ENCODE data around the gene PFKFB1. TPM values are rescaled to one million over a fixed set of nuclear protein-coding genes. Genes with fewer than 3 reads are reported as not detected.
A peak's percentile ranks its signal among the peaks of the same experiment; 100 is the strongest.
"Not testable (repeated sequence)": the region's sequence is repeated elsewhere in the genome, so short reads cannot be mapped to it uniquely, and the experiment has no call there.

PFKFB1 gene
- total RNA-seq, 1 experiment from 2014 or later: not detected

DNA sequence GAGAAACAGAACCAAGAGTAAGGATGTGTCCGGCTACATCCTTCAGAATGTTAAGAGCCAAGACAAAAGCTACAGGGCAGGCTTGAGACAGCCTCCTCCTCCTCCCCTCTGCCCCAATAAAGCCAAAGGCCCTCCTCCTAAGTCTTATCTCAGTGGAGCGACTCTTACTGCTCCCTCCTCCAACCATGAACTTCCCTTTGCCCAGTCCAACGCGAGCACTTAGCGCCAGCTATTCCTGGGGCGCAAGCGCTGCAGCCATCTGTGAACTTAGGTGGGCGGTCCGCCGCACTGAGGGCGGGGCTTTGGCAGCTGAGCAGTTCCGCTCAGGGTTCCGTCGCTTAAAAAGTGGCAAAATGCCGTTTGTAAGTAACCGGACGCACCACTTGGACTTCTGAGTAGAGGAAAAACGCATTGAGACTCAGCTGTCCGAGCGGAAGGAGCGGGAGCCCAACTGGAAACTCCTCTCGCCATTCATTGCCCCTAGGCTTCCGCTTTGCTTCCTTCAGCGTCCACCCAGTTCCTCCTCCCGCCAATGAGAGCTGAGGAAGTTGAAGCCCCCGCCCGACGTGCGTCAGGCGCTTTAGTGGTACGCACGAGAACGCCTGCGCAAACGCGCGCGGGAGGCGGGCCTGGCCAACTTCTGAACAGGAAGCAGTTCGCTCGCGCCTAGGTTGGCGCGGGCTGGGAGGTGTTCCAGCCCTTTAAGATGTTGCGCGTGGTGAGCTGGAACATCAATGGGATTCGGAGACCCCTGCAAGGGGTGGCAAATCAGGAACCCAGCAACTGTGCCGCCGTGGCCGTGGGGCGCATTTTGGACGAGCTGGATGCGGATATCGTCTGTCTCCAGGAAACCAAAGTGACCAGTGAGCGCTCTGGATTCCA lies 6.0 kb upstream of the PFKFB1 start, which contains the start of gene APEX2:
TSS of gene APEX2 (plus strand) at position 647 of the 882 bp plus-strand sequence. CDS start at position 707, 60 bp downstream.
- peak; percentile 91 for DNase-seq (ENCODE audit: low read depth, low spot score)
- in situ Hi-C loops (cut with HindIII; ENCODE audit: low pct_unique_long_range_greater_than_20kb, low sequenced_read_pairs): no loop called here

DNA sequence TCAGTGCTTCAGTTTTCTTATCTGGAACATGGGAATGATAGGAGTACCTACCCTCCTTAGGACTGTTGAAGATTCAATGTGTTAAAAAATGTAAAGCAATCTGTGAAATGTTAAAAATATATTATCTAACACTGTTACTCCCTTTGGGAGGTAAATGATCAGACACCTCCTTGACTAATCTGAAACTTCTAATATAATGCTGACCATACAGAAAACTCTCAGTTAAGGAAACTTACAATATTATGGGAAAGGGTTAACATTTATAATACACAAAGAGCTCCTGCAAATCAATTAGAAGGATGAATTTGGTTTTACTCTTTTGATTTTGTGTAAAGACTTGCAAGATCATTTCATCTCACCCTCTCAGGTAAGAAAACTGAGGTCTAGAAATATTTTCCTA lies 1.6 kb upstream of the PFKFB1 start:
- DNase-seq (ENCODE audit: low read depth, low spot score): no peak
- in situ Hi-C loops (cut with HindIII; ENCODE audit: low pct_unique_long_range_greater_than_20kb, low sequenced_read_pairs): no loop called here

DNA sequence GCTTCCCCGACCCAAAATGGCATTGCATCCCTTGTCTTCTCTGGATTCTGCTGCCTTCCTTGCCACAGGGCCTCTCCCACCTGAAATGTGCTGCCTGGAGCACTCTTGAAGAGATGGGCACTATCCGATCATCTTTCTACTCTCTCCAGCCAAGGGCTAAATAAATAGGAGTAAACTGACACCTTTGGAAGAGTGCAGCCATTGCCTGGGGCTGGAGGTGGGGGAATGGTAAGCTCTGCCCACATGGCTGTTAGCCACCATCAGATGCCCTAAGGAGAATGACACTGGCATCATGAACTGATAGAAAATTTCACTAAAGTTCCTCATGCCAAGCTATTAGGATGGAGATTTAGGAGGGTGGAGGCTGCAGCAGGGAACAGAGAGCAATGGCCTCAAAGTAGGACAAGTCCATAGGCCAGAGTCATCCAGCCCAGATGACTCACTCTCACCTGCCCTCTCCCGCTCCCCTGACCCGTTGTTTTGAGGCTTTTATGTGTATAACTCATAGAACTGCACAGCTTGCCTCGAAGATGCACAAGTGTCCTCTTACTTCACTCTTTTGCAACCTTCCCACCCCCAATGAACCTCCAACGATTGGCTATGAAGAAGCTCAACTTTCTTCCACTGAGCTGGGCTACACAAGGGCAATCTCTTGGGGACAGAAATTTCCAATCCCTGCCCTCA lies 822 bp upstream of the PFKFB1 start:
- DNase-seq (ENCODE audit: low read depth, low spot score): no peak
- in situ Hi-C loops (cut with HindIII; ENCODE audit: low pct_unique_long_range_greater_than_20kb, low sequenced_read_pairs): no loop called here

DNA sequence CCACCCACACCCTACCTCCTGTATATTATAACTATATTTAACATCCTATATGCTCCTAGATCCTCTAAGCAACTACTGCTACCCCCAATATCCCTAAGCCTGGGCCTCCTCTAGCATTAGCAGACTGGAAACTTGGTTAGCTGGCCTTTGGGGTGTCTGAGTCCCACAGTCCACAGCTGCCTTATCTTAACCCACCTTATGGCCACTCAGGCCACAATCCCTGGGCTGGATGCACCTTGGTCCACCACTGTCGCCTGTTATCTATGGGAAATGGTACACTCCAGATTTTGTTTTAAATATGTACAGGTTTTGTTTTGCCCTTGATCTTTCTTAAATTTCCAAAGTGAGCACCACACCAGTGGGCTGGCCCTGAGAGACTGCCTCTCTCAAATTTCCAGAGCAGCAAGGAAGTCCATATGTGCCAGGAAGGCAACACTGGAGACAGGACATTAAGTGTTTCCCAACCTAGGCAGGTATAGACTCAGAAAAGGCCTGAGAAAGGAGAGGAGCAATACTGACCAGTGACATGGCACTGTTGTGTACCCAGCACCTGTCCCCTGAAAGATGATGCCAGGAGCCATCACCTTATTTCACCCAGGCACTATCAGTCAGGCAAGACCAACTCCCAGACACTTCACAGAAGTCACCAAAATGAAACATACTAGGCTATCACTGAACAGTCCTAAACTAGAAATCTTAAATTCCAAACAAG lies 921 bp downstream of the PFKFB1 start:
- no peak for DNase-seq (ENCODE audit: low read depth, low spot score)
- in situ Hi-C loops (cut with HindIII; ENCODE audit: low pct_unique_long_range_greater_than_20kb, low sequenced_read_pairs): no loop called here

DNA sequence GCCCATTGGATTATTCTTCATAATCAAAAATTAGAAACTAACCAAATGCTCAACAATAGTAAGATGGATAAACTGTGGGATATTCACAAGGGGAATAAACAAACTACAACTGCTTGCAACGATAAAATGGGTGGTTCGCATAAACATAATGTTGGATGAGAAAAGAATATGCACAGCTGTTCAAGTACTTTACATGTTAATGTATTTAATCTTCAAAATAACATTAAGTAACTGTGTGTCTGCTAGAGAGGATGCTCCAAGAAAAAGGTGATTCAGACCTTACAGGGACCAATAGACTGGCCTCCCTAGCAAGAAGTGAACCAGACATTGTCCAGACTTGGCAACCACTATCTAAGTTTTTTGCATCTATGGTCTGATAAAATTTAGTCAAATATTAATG lies 2.3 kb downstream of the PFKFB1 start:
- in situ Hi-C loops (cut with HindIII; ENCODE audit: low pct_unique_long_range_greater_than_20kb, low sequenced_read_pairs): no loop called here
- no peak for DNase-seq (ENCODE audit: low read depth, low spot score)

DNA sequence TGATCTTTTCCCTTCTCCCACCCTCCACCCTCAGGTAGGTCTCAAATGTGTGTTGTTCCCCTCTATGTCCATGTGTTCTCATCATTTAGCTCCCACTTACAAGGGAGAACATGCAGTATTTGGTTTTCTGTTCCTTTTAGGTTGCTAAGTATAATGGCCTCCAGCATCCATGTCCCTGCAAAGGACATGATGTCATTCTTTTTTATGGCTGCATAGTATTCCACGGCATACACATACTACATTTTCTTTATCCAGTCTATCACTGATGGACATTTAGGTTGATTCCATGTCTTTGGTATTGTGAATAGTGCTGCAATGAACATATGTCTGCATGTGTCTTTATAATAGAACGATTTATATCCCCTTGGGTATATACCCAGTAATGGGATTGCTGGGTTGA lies 10.7 kb downstream of the PFKFB1 start:
- DNase-seq (ENCODE audit: low read depth, low spot score); in situ Hi-C loops (cut with HindIII; ENCODE audit: low pct_unique_long_range_greater_than_20kb, low sequenced_read_pairs): not testable (repeated sequence)

DNA sequence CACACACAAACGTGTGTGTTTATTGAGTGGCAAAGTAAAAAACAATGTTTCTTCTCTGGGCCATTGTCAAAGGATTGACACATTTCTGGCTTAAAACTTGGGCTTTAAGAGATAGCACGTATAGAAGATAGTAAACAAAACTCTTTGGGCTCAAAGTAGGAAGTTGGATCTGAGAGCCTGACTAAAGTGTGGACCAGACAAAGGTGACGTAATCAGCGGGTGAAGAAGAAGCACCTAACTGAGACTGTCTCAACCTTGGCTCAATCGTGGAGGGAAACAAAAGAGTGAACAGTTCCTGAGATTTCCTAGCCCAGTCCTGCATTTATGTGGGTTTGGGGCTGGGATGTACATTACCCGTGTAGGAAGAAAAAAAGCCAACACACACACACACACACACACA lies 13.7 kb downstream of the PFKFB1 start:
- in situ Hi-C loops (cut with HindIII; ENCODE audit: low pct_unique_long_range_greater_than_20kb, low sequenced_read_pairs): no loop called here
- DNase-seq (ENCODE audit: low read depth, low spot score): no peak

DNA sequence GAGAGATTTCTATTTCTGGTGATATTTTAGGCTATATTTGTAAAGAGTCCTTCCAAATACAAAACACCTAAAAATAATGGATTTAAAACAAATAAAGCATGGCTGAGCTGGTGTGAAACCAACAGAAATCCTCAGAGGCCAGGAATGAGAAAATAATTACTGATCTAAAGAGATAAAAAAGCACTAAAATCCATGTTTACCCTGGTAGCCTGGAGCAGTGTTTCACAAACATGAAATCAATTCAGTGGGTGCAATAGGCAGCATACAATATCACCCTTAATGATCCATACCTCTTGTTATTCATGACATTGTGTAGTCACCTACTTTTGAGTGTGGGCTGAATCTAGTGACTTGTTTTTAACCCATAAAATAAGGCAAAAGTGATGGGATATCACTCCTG lies 14.6 kb downstream of the PFKFB1 start:
- DNase-seq (ENCODE audit: low read depth, low spot score): no peak
- in situ Hi-C loops (cut with HindIII; ENCODE audit: low pct_unique_long_range_greater_than_20kb, low sequenced_read_pairs): no loop called here

DNA sequence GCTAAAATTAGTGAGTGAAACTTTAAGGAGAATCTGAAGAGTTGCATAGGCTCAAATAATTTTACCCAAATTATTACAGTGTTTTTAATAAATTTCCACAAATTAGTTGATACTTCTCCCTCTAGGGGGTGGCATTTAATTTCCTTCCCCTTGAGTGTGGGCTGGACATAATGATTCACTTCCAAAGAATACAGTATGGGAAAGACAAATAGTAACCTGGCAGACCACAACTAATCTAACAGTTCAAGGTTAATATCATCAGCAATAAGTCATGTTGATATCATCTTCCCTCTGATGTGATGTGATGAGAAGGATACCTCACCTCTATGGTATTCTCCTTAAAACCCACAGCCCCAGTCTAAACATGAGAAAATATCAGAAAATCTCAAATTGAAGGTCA lies 15.5 kb downstream of the PFKFB1 start:
- in situ Hi-C loops (cut with HindIII; ENCODE audit: low pct_unique_long_range_greater_than_20kb, low sequenced_read_pairs): no loop called here
- DNase-seq (ENCODE audit: low read depth, low spot score): no peak

DNA sequence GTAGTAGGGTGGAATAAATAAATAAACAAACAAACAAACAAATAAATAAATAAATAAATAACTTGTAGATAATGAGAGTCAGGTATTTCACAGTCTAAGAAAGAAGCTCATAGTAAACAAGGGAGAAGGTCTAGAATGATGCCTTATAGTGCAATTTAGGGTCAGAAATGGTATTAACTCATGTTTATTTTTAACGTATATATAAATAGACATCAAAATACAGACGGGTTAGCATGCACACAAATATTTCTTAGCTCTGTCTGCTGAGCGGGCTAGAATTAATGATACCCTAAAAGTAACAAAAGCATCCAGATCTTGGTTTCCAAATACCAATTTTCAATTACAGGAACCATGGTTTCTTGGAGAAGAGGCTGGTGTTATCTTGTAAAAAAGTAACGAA lies 16.6 kb downstream of the PFKFB1 start:
- DNase-seq (ENCODE audit: low read depth, low spot score): no peak
- in situ Hi-C loops (cut with HindIII; ENCODE audit: low pct_unique_long_range_greater_than_20kb, low sequenced_read_pairs): no loop called here

DNA sequence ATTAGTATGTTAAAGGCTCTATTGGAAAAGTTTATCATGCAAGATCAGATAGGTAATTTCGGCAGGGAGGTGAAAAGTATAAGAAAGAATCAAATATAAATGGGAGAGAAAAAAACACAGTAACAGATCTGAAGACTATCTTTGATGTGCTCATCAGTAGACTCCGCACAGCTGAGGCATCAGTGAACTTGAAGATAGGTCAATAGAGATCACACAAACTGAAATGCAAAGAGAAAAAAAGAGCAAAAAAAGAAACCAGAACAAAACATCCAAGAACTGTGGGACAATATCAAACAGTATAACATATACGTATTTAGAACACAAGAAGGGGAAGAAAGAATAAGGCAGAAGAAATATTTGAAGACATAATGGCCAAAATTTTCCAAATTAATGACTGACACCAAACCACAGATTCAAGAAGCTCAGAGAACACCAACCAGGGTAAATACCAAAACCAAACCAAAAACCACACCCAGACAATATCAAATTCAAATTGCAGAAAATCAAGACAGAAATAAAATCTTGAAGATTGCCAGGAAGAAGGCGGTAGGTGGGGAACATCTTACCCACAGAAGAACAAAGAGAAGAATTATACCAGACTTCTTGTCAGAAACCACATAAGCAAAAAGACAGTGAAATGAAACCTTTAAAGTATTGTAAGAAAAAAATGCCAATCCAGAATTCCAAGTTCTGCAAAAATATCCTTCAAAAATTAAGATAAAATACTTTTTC lies 29.1 kb downstream of the PFKFB1 start:
- no peak for DNase-seq (ENCODE audit: low read depth, low spot score)
- in situ Hi-C loops (cut with HindIII; ENCODE audit: low pct_unique_long_range_greater_than_20kb, low sequenced_read_pairs): no loop called here

DNA sequence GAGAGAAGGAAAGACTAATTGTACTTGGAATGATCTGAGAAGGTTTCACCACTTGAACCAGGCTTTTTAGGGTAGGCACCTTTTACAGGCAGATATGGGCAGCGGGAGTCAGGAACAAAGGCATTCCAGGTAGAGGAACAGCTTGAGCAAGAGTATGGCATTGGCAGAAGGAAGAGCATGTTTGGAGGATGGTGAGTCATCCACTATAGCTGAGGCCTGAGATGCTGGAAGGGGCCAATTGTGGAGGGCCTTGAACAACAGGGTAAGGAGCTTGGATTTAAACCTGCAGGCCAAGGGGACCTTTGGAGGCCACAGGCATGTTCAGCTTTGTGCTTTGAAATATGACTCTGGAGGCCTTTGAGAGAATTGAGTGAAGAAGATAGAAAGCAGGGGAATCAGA lies 32.2 kb downstream of the PFKFB1 start:
- in situ Hi-C loops (cut with HindIII; ENCODE audit: low pct_unique_long_range_greater_than_20kb, low sequenced_read_pairs): no loop called here
- DNase-seq (ENCODE audit: low read depth, low spot score): no peak

DNA sequence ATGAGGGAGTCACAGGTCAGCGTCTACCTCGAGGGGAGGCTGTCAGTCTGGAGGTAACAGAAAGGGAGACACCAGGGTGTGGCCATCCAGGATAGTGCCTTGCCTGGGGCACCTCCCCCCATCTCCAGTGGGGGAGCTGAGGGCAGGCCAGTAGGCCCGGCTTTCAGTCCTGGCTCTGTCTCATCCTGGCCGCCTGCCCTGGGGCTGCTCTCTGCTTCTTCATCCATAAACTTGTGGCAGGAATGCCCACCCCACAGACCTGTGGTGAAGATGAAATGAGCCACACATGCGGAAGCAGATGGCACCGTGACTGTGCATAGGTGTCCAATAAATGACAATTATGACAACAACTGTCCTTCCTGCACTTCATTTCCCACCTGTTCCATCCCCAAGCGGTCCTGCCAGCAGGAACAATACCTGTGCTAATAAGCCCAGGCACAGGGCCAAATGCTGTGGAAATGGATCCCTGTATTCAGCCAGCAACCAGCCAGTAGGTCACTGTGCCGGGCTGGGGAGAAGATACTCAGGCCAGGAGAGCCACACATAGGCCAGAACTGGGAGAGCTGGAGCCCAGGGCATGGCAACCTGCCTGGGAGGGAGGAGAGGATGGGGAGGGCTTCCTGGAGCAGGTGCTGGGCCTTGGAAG lies 43.1 kb downstream of the PFKFB1 start:
- no peak for DNase-seq (ENCODE audit: low read depth, low spot score)
- in situ Hi-C loops (cut with HindIII; ENCODE audit: low pct_unique_long_range_greater_than_20kb, low sequenced_read_pairs): no loop called here

DNA sequence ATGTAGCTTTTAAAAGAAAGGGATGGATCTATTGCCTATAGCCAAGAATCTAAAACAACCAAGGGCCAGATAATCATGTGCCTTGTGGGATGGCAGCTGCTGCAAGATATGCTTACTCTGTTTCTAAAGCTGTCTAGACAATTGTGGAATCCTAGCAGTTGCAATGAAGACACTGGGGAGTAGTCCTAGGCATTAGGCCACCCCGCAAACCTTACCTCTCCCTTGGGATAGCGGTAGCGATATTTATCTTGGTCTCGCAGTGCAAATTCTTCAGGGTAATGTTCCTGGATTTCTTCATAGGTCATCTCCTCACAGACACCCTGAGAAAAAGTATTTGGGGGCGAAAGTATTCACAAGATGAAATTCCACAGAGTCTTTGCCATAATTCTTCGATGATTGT lies 48.8 kb downstream of the PFKFB1 start:
- in situ Hi-C loops (cut with HindIII; ENCODE audit: low pct_unique_long_range_greater_than_20kb, low sequenced_read_pairs): no loop called here
- DNase-seq (ENCODE audit: low read depth, low spot score): no peak

DNA sequence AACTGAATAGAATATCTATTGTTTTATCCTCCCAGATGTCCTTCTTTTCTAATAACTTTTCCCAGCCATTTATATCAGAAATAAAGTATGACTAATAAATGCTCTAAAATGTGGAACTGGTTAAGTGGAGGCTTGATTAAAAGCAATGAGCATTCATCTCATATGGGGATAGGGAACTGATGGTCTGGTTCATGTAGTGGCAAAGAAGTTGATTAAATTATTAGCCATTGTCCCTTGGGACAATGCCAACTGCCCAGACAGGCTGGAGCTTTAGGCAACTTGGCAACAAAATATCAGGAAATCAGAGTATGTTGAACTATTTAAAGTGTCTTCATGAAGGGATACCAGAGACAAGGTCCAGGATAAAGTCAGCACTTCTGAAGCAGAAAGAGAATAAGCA lies 49.2 kb downstream of the PFKFB1 start:
- DNase-seq (ENCODE audit: low read depth, low spot score): no peak
- in situ Hi-C loops (cut with HindIII; ENCODE audit: low pct_unique_long_range_greater_than_20kb, low sequenced_read_pairs): no loop called here

DNA sequence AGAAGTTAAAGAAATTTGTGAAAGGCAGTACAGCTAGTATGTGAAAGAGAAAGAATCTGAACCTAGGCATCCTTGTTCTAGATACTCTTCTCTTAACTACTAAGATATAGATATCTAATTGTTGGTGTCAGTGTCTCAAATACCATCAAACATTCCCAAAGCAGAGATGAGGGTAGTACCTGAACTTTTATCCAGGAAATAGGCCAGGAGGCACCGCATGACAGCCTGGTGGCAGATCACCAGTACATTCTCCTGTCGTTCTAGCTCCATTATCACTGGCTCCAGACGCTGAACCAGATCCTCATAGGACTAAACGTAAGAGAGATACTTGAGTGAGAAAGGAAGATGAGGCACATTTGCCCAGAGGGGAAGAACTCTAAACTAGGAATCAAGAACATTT lies 56.6 kb downstream of the PFKFB1 start:
- in situ Hi-C loops (cut with HindIII; ENCODE audit: low pct_unique_long_range_greater_than_20kb, low sequenced_read_pairs): no loop called here
- DNase-seq (ENCODE audit: low read depth, low spot score): no peak

DNA sequence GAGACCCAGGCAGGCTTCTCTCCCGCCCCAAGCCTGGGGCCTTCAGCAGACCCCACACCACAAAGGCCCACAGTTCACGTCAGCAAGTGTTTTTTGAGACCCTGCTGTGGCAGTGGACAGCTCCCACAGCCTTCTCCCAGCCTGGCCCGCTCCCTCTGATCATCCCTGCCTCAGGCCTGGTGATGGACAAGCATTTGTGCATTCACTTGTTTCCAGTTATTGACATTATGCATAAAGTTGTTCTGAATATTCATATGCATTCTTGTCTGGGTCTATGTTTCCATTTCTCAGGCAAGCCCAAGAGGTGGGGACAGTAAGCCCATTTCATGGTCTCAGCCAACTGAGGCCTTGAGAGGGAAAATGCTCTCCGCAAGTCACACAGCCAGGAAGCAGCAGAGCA lies 58.7 kb downstream of the PFKFB1 start:
- in situ Hi-C loops (cut with HindIII; ENCODE audit: low pct_unique_long_range_greater_than_20kb, low sequenced_read_pairs): no loop called here
- DNase-seq (ENCODE audit: low read depth, low spot score): no peak
